GM19043 (cell line): Measurements from ENCODE around the gene LBR.

Source experiments
- ATAC-seq: cut with Tn5 transposase; IDR thresholded peaks from one replicate; pipeline ENCODE4 v1.9.1; 2021; ENCODE audit warnings: low read depth; ENCODE audit not compliant: unreplicated experiment

Gene LBR

GRCh38 chr1:225446981-225447615 lies 19.3 kb upstream of the LBR start:
- no peak for ATAC-seq

GRCh38 chr1:225446595-225446960 lies 18.7 kb upstream of the LBR start:
- ATAC-seq, result no peak

- ATAC-seq, result no peak
Measured at GRCh38 chr1:225445639-225446594, 18.1 kb upstream of the LBR start.

- no peak for ATAC-seq
Measured at GRCh38 chr1:225442123-225442505, 14.3 kb upstream of the LBR start.

GRCh38 chr1:225441314-225442122 lies 13.7 kb upstream of the LBR start:
- ATAC-seq, result peak; percentile 36

GRCh38 chr1:225440380-225441221 lies 12.8 kb upstream of the LBR start:
- ATAC-seq, result no peak

- ATAC-seq, result no peak
Measured at GRCh38 chr1:225437710-225438437, 10.0 kb upstream of the LBR start.

GRCh38 chr1:225435957-225436392 lies 8.1 kb upstream of the LBR start:
- ATAC-seq, result peak; percentile 59

GRCh38 chr1:225435487-225435886 lies 7.6 kb upstream of the LBR start:
- ATAC-seq, result peak; percentile 18

GRCh38 chr1:225435076-225435475 lies 7.2 kb upstream of the LBR start:
- ATAC-seq, result no peak

- ATAC-seq, result no peak
Measured at GRCh38 chr1:225434046-225434445, 6.2 kb upstream of the LBR start.

- ATAC-seq, result no peak
Measured at GRCh38 chr1:225431081-225431863, 3.4 kb upstream of the LBR start.

GRCh38 chr1:225430301-225430700 lies 2.5 kb upstream of the LBR start:
- no peak for ATAC-seq

- no peak for ATAC-seq
Measured at GRCh38 chr1:225428881-225429455, 1.1 kb upstream of the LBR start.

- peak; percentile 83 for ATAC-seq
Measured at GRCh38 chr1:225428068-225428880, 436 bp upstream of the LBR start.

- peak; percentile 19 for ATAC-seq
Measured at GRCh38 chr1:225426395-225427234, 1.2 kb downstream of the LBR start.
